Activated CD4-positive, alpha-beta T cell treated with anti-CD3 and anti-CD28 coated beads, Interleukin-2, amount 10 ng/mL, durations not matched to agents 7 days and 5 days (primary cell): Measurements from ENCODE around the gene FEV. TPM values are rescaled to one million over a fixed set of nuclear protein-coding genes. Genes with fewer than 3 reads are reported as not detected.

ENCODE experiments used
- CTCF ChIA-PET: fragments of 350-600 bp; sonication (Branson Sonifier 250); formaldehyde crosslinking; loops from one replicate; lab custom pipeline; 2021; ENCODE audit warnings: antibody characterized with exemption; lab: Charles Lee
- POLR2A ChIA-PET: fragments of 350-600 bp; sonication (Branson Sonifier 250); formaldehyde crosslinking; loops from one replicate; lab custom pipeline; 2021; ENCODE audit warnings: antibody characterized with exemption; lab: Charles Lee
- DNase-seq: peaks from one replicate; pipeline ENCODE4 v3.0.0-alpha.2; 2020
- H3K27ac Mint-ChIP-seq: one replicate; pipeline ENCODE4 v1.8.0; 2021; ENCODE audit warnings: mild to moderate bottlenecking, moderate library complexity, mixed read lengths
- H3K27me3 Mint-ChIP-seq: one replicate; pipeline ENCODE4 v1.8.0; 2021; ENCODE audit warnings: mixed read lengths
- H3K36me3 Mint-ChIP-seq: one replicate; pipeline ENCODE4 v1.8.0; 2021; ENCODE audit warnings: low read depth, mixed read lengths
- H3K4me1 Mint-ChIP-seq: one replicate; pipeline ENCODE4 v1.8.0; 2021; ENCODE audit warnings: mixed read lengths
- H3K4me3 Mint-ChIP-seq: one replicate; pipeline ENCODE4 v1.8.0; 2021; ENCODE audit warnings: mild to moderate bottlenecking, moderate library complexity, mixed read lengths
- H3K9me3 Mint-ChIP-seq: one replicate; pipeline ENCODE4 v1.8.0; 2021; ENCODE audit warnings: mixed read lengths
- total RNA-seq, 2 experiments: library from RNA; stranded (reverse); gene quantifications; one replicate each; pipeline ENCODE4 v1.2.3, GENCODE V29; 2021

The FEV gene
- total RNA-seq, result not detected

GRCh38 chr2:218985021-218985324 is at the start of gene FEV:
TSS of gene FEV (minus strand) at chr2:218985184. CDS start at chr2:218985075, 109 bp downstream.
- H3K27me3 Mint-ChIP-seq, result peaks cover 83% of the 10 kb centered on the region
- peaks cover 1% of the 10 kb centered on the region for H3K36me3 Mint-ChIP-seq
- POLR2A ChIA-PET, result no interaction called here
- H3K4me3 Mint-ChIP-seq, result peak within 1 kb of the TSS; percentile 17
- H3K9me3 Mint-ChIP-seq, result no peaks in the 10 kb centered on the region
- CTCF ChIA-PET, result no interaction called here
- peaks cover 14% of the 10 kb centered on the region for H3K4me1 Mint-ChIP-seq
- DNase-seq, result no peak
- H3K27ac Mint-ChIP-seq, result no peak within 1 kb of the TSS

GRCh38 chr2:219032051-219032745 is 47.2 kb upstream of the FEV start:
- DNase-seq, result no peak
- CTCF ChIA-PET, result interaction anchor here (0.7 to 2.4 kb wide), 2 partner anchors 52 to 1812 kb away, joined by 3 to 7 read pairs; no protein-coding TSS in a partner anchor
- no peaks in the 10 kb centered on the region for H3K36me3 Mint-ChIP-seq
- H3K4me3 Mint-ChIP-seq, result no peak overlapping the region
- no peaks in the 10 kb centered on the region for H3K9me3 Mint-ChIP-seq
- no peaks in the 10 kb centered on the region for H3K4me1 Mint-ChIP-seq
- POLR2A ChIA-PET, result no interaction called here
- peaks cover 24% of the 10 kb centered on the region for H3K27me3 Mint-ChIP-seq
- no peak overlapping the region for H3K27ac Mint-ChIP-seq

DNA sequence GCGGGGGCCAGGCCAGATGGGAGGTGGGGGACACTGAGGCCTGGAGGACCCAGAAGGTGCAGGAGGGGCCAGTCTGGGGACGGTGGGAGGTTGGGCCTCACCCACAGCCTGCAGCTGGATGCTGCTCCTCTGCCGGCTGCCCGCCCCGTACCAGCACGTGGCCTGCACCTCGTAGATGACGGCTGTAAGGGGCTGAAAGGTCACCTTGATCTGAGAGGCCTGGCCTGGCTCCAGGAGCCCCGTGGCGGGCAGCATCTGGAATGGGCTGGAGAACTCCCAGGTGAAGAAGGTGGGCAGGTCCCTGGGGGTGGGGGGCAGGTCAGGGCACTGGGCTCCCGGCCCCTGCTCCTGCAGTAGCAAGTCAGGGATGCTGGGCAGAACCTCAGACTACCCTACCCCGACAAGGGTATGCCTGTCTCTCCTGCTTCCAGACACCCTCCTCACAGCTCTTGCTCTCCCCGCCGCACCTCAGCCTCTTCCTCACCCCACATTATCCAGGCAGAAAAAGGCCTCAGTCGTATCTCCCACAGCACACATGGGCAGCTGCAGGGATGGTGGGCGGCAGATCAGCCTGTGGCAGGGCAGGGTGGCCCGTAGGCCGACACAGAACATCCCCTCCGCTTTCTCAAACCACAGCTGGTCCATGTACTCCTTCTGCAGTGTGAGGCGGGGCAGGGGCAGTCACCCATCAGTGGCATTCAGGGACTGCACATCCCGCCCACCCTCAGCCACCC is 46.2 kb upstream of the FEV start:
- no peak overlapping the region for H3K4me3 Mint-ChIP-seq

DNA sequence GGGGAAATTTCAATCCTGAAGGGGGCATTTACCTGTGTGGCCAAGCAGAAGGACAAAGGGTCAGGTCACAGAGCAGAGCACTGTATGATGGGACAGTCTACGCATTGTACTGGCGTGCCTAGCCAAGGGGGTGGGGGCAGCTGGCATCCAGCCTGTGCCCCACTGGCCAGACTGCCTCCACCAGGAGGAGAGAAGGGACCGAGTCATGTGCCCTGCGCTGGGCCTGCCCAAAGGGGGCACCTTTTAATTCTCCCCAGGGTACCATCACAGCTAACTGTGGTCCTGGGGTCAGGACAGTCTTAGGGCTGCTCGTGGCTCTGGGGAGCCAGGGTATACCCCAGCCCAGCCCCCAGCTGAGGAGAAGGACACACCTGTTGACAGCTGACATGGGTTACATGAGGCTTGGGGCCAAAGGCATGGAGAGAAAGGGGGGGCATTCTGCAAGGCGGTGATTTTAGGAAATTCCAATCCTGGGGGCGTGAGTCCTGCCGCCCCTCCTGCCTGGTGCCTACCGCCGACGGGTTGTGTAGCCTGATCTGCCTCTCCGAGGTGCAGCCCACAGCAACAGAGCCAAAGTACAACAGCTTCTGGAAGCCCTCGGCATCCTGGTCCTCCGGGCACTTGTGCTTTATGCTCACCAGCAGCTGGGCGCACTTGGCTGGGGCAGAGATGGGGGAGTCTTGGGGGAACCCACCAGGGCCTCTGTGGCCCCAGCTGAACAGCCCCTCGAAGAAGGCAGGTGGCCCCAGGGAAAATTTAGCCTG is 45.4 kb upstream of the FEV start:
- H3K27me3 Mint-ChIP-seq, result peaks cover 21% of the 10 kb centered on the region
- no peaks in the 10 kb centered on the region for H3K9me3 Mint-ChIP-seq
- no peak overlapping the region for H3K4me3 Mint-ChIP-seq
- DNase-seq, result no peak
- no peak overlapping the region for H3K27ac Mint-ChIP-seq
- CTCF ChIA-PET, result interaction anchor here (0.6 to 2.5 kb wide), 27 partner anchors 8 to 361 kb away, joined by 3 to 14 read pairs (median 4); partner anchors contain the start of gene CFAP65
- POLR2A ChIA-PET, result no interaction called here
- no peaks in the 10 kb centered on the region for H3K4me1 Mint-ChIP-seq
- no peaks in the 10 kb centered on the region for H3K36me3 Mint-ChIP-seq

More for the DNA sequence above, 46.2 kb upstream of the FEV start:
- no peaks in the 10 kb centered on the region for H3K4me1 Mint-ChIP-seq
- no peaks in the 10 kb centered on the region for H3K9me3 Mint-ChIP-seq
- ChIA-PET CTCF (interaction anchor here (1.9 to 2.4 kb wide), 4 partner anchors 14 to 88 kb away, joined by 5 to 7 read pairs (median 6); no protein-coding TSS in a partner anchor), POLR2A (no interaction called here)
- no peak for DNase-seq
- peaks cover 24% of the 10 kb centered on the region for H3K27me3 Mint-ChIP-seq
- no peaks in the 10 kb centered on the region for H3K36me3 Mint-ChIP-seq
- no peak overlapping the region for H3K27ac Mint-ChIP-seq

GRCh38 chr2:219029829-219030165 is 44.8 kb upstream of the FEV start:
- Mint-ChIP-seq H3K36me3 (no peaks in the 10 kb centered on the region), H3K27me3 (peaks cover 18% of the 10 kb centered on the region), H3K27ac (no peak overlapping the region), H3K9me3 (no peaks in the 10 kb centered on the region), H3K4me1 (no peaks in the 10 kb centered on the region), H3K4me3 (no peak overlapping the region)
- ChIA-PET POLR2A (no interaction called here), CTCF (interaction anchor here (0.6 to 2.5 kb wide), 27 partner anchors 9 to 362 kb away, joined by 3 to 14 read pairs (median 4); partner anchors contain the start of gene CFAP65)
- peak; percentile 76 for DNase-seq

GRCh38 chr2:219028996-219029828 is 44.2 kb upstream of the FEV start:
- peaks cover 13% of the 10 kb centered on the region for H3K27me3 Mint-ChIP-seq
- H3K27ac Mint-ChIP-seq, result no peak overlapping the region
- H3K4me1 Mint-ChIP-seq, result no peaks in the 10 kb centered on the region
- H3K4me3 Mint-ChIP-seq, result no peak overlapping the region
- H3K9me3 Mint-ChIP-seq, result no peaks in the 10 kb centered on the region
- no peaks in the 10 kb centered on the region for H3K36me3 Mint-ChIP-seq
- no peak for DNase-seq
- POLR2A ChIA-PET, result interaction anchor here (0.6 kb wide), 1 partner anchor 1456 kb away, joined by 6 read pairs; no protein-coding TSS in a partner anchor
- CTCF ChIA-PET, result interaction anchor here (0.6 to 2.5 kb wide), 27 partner anchors 10 to 362 kb away, joined by 3 to 14 read pairs (median 4); partner anchors contain the start of gene CFAP65

DNA sequence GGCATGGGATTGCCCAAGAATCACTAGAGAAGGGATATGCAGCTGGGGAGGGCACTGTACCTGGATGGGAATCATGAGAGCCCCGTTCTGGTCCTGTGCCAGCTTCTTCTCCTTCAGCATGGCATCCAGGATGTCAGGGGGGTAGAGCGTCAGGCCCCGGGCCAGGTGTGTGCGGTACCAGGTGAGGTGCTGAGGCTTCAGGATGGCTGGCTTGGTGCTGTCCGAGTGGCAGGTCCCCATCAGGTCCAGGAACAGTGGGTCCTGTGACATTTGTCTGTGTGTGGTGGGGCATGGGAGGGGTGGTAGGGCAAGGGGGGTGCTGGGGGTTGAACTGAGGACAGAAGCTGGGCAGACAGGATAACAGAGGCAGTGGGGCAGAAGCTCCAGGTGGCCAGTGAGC is 43.2 kb upstream of the FEV start:
- CTCF ChIA-PET, result interaction anchor here (1.1 to 2.5 kb wide), 3 partner anchors 14 to 142 kb away, joined by 3 to 14 read pairs (median 4); no protein-coding TSS in a partner anchor
- Mint-ChIP-seq H3K27me3 (peaks cover 5% of the 10 kb centered on the region), H3K4me1 (no peaks in the 10 kb centered on the region), H3K9me3 (no peaks in the 10 kb centered on the region), H3K36me3 (no peaks in the 10 kb centered on the region), H3K4me3 (no peak overlapping the region), H3K27ac (no peak overlapping the region)
- POLR2A ChIA-PET, result interaction anchor here (0.6 kb wide), 1 partner anchor 1455 kb away, joined by 6 read pairs; no protein-coding TSS in a partner anchor
- no peak for DNase-seq

- ChIA-PET CTCF (interaction anchor here (1.1 to 2.5 kb wide), 3 partner anchors 15 to 143 kb away, joined by 3 to 14 read pairs (median 4); no protein-coding TSS in a partner anchor), POLR2A (no interaction called here)
- Mint-ChIP-seq H3K27me3 (peaks cover under 1% of the 10 kb centered on the region), H3K36me3 (no peaks in the 10 kb centered on the region), H3K27ac (no peak overlapping the region), H3K9me3 (no peaks in the 10 kb centered on the region), H3K4me3 (no peak overlapping the region), H3K4me1 (no peaks in the 10 kb centered on the region)
- no peak for DNase-seq
Observed at GRCh38 chr2:219027511-219028055, 42.6 kb upstream of the FEV start.

DNA sequence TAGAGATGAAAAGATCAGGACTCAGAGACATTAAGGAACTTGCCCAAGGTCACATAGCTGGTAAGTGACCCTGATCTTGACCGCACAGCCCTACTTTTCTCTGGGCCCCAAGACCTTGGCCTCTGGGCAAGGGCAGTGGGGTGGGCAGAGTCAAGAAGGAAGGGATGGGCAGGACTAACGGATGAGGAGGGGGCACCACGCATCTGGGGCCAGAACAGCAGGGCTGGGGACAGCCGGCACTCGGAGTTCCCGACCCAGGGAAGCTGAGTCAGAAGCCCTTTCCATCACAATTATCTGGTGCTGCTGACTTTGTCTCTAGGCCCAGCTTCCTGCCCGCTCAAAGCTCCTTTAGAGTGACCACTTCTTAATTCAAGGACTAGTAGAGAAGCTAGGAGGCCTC is 42.0 kb upstream of the FEV start:
- Mint-ChIP-seq H3K9me3 (no peaks in the 10 kb centered on the region), H3K27ac (no peak overlapping the region), H3K4me3 (no peak overlapping the region), H3K4me1 (no peaks in the 10 kb centered on the region), H3K36me3 (no peaks in the 10 kb centered on the region), H3K27me3 (no peaks in the 10 kb centered on the region)
- DNase-seq, result no peak
- POLR2A ChIA-PET, result no interaction called here
- CTCF ChIA-PET, result interaction anchor here (1.1 to 1.5 kb wide), 2 partner anchors 15 to 144 kb away, joined by 3 to 4 read pairs; no protein-coding TSS in a partner anchor

DNA sequence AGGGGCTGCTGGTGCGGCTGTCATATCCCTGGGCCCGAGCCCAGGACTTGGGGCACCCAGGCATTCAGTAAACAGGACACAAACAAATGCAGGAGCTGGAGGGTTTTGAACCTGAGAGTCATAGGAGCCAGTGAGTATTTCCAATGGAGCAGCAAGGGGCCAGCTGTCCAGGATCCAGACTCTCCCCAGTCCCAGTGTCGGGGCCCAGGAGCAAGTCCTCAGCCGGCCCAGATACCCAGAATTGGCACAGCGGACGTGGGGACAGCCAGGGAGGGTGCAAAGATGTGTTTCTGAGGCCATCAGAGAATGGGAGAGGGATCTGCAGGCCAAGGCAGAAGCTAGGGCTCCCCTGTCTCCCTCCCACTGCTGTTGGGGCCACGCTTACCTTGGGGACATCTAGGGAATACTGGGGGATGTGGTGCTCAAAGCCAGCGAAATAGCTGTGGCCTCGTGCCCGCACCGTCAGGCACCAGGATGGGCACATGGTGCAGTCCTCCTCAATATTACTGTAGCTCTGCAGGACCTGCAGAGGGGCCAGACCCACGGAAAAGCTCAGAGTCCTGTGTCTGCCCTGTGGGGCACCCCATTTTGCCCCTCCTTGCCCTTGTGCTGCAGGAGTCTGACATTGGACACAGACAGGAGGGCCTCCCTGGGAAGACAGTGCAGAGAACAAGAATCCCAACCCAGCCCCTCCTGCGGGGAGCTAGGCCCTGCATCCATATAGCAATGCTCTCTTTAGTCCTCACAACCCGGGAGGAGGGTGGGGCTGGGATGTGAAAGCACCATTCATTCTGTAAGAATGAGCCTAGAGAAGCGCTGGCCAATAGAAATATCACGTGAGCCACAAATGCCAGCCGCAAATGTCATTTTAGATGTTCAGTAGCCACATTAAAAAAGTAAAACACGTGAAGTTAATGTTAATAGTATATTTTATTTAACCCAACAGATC is 40.9 kb upstream of the FEV start:
- peaks cover under 1% of the 10 kb centered on the region for H3K27me3 Mint-ChIP-seq
- DNase-seq, result no peak
- H3K27ac Mint-ChIP-seq, result no peak overlapping the region
- no peaks in the 10 kb centered on the region for H3K9me3 Mint-ChIP-seq
- H3K4me3 Mint-ChIP-seq, result no peak overlapping the region
- ChIA-PET POLR2A (no interaction called here), CTCF (interaction anchor here (1.4 kb wide), 1 partner anchor 31 kb away, joined by 3 read pairs; no protein-coding TSS in a partner anchor)
- H3K36me3 Mint-ChIP-seq, result no peaks in the 10 kb centered on the region
- no peaks in the 10 kb centered on the region for H3K4me1 Mint-ChIP-seq

GRCh38 chr2:219024059-219024458 is 39.1 kb upstream of the FEV start:
- Mint-ChIP-seq H3K27me3 (peaks cover 4% of the 10 kb centered on the region), H3K9me3 (no peaks in the 10 kb centered on the region), H3K36me3 (no peaks in the 10 kb centered on the region), H3K4me1 (no peaks in the 10 kb centered on the region), H3K27ac (no peak overlapping the region), H3K4me3 (no peak overlapping the region)
- CTCF ChIA-PET, result interaction anchor here (1.4 kb wide), 2 partner anchors 16 to 35 kb away, joined by 3 read pairs; no protein-coding TSS in a partner anchor
- POLR2A ChIA-PET, result no interaction called here
- DNase-seq, result no peak
